Duodenal mucosa (tissue), 2 donors: ENCODE data around the gene CNR2.

Experiments
- H3K27ac ChIP-seq: one replicate; pipeline ENCODE4 v1.7.0; 2013; ENCODE audit warnings: low read depth, low read length
- H3K27me3 ChIP-seq, 2 donors: one replicate each; pipeline ENCODE4 v1.7.0; 2013; ENCODE audit warnings: low read length in 2 of 2, control low read depth in 1 of 2; ENCODE audit not compliant: insufficient read depth in 2 of 2, control insufficient read depth in 1 of 2
- H3K36me3 ChIP-seq, 2 donors: one replicate each; pipeline ENCODE4 v1.7.0; 2013; ENCODE audit warnings: low read length in 2 of 2, control low read depth in 1 of 2; ENCODE audit not compliant: insufficient read depth in 2 of 2, control insufficient read depth in 1 of 2
- H3K4me1 ChIP-seq, 2 donors: one replicate each; pipeline ENCODE4 v1.7.0; 2013; ENCODE audit warnings: low read length in 2 of 2, control low read depth in 1 of 2; ENCODE audit not compliant: insufficient read depth in 2 of 2, control insufficient read depth in 1 of 2
- H3K4me3 ChIP-seq, 2 donors: one replicate each; pipeline ENCODE4 v1.7.0; 2013; ENCODE audit warnings: low read length in 2 of 2, low read depth in 1 of 2
- H3K9ac ChIP-seq, 2 donors: one replicate each; pipeline ENCODE4 v1.7.0; 2013; ENCODE audit warnings: low read length in 2 of 2, low read depth in 1 of 2
- H3K9me3 ChIP-seq, 2 donors: one replicate each; pipeline ENCODE4 v1.7.0; 2013; ENCODE audit warnings: low read length in 2 of 2, control low read depth in 1 of 2; ENCODE audit not compliant: control insufficient read depth in 1 of 2

The CNR2 gene

DNA sequence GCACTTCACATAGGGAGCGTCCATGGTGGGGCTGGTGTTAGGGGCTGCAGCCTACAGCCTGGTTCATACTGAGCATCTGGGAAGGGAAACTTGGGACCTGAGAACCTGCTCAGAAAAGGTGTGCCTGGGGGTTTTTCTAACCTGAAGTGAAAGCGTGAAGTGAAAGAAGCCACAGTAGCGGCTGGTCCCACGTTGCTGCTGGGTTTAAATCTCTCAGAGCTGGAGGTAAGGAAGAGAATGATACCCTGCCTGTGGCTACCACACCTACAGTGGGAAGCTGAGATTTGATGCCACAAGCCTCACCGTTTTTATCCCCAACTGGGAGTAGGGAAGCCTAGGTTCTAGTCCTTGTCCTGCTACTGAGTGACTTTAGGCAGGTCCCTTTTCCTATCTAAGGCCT lies 24.1 kb downstream of the CNR2 start:
- H3K27ac ChIP-seq: no peak overlapping the region
- H3K27me3 ChIP-seq: no peaks in the 10 kb centered on the region
- H3K9me3 ChIP-seq: no peaks in the 10 kb centered on the region
- no peaks in the 10 kb centered on the region for H3K36me3 ChIP-seq
- H3K4me3 ChIP-seq: no peak overlapping the region
- no peak overlapping the region for H3K9ac ChIP-seq
- no peaks in the 10 kb centered on the region for H3K4me1 ChIP-seq

GRCh38 chr1:23885222-23885621 lies 27.9 kb downstream of the CNR2 start:
- Histone ChIP-seq H3K27ac (no peak overlapping the region), H3K27me3 (no peaks in the 10 kb centered on the region), H3K9me3 (no peaks in the 10 kb centered on the region), H3K36me3 (no peaks in the 10 kb centered on the region), H3K4me3 (no peak overlapping the region), H3K4me1 (no peaks in the 10 kb centered on the region), H3K9ac (no peak overlapping the region)

DNA sequence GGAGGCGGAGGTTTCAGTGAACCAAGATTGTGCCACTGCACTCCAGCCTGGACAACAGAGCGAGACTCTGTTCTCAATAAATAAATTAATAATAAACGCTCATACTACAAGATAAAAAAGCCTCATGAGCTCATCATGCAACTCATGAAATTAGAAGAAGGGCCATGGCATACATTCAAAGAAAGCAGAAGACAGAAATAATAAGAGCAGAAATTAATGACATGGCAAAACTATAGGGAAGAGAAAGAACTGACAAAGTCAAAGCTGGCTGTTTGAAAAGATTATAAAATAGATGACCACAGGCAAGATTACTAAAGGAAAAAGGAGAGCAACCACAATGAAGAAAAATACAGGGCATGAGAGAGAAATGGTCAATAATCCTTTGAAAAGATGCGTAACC lies 30.4 kb downstream of the CNR2 start:
- no peak overlapping the region for H3K27ac ChIP-seq
- no peaks in the 10 kb centered on the region for H3K27me3 ChIP-seq
- no peak overlapping the region for H3K9ac ChIP-seq
- no peaks in the 10 kb centered on the region for H3K36me3 ChIP-seq
- H3K4me1 ChIP-seq: no peaks in the 10 kb centered on the region
- peaks cover 9 to 22% of the 10 kb centered on the region in 2 donors for H3K9me3 ChIP-seq
- H3K4me3 ChIP-seq: no peak overlapping the region

DNA sequence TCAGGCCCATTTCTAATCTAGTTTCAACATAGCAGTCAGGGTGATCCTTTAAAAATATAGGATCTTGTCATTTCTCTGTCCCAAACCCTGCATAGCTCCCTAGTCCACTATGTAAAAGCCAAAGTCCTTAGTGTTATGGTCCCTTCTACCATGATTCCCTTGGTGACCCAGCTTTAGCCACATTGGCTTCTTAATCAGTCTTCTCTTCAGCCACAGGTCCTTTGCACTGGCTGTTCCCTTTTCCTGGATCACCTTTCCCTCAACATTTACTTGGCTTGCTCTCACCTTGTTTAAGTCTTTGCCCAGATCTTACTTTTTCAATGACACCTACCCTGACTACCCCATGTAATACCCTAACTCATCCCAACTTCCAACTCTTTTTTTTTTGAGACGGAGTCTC lies 33.4 kb downstream of the CNR2 start:
- no peak overlapping the region for H3K4me3 ChIP-seq
- no peak overlapping the region for H3K9ac ChIP-seq
- H3K27ac ChIP-seq: no peak overlapping the region
- no peaks in the 10 kb centered on the region for H3K27me3 ChIP-seq
- H3K4me1 ChIP-seq: no peaks in the 10 kb centered on the region
- H3K36me3 ChIP-seq: no peaks in the 10 kb centered on the region
- peaks cover 9 to 23% of the 10 kb centered on the region in 2 donors for H3K9me3 ChIP-seq

GRCh38 chr1:23878668-23879067 lies 34.5 kb downstream of the CNR2 start:
- no peaks in the 10 kb centered on the region for H3K27me3 ChIP-seq
- no peaks in the 10 kb centered on the region for H3K4me1 ChIP-seq
- no peaks in the 10 kb centered on the region for H3K36me3 ChIP-seq
- no peak overlapping the region for H3K27ac ChIP-seq
- H3K4me3 ChIP-seq: no peak overlapping the region
- H3K9me3 ChIP-seq: peaks cover 9 to 23% of the 10 kb centered on the region in 2 donors
- H3K9ac ChIP-seq: no peak overlapping the region

DNA sequence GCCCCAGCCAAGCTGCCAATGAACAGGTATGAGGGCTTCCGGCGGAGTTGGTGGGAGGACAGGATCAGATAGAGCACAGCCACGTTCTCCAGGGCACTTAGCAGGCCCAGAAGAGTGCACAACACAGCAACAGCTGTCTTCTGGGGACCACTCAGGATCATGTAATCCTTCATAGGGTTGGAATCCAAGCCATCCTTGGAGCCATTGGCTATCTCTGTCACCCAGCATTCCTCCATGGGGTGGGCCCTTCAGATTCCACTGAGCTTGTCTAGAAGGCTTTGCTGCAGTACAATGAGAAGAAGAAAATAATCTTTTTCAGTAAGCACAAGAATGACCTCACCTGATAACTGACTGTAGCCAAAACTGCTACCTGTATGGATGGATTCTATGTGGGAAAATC lies 37.8 kb downstream of the CNR2 start:
- no peaks in the 10 kb centered on the region for H3K27me3 ChIP-seq
- H3K9me3 ChIP-seq: peaks cover 9 to 23% of the 10 kb centered on the region in 2 donors
- H3K27ac ChIP-seq: no peak overlapping the region
- H3K4me1 ChIP-seq: no peaks in the 10 kb centered on the region
- no peak overlapping the region for H3K9ac ChIP-seq
- no peak overlapping the region for H3K4me3 ChIP-seq
- H3K36me3 ChIP-seq: no peaks in the 10 kb centered on the region

- H3K4me3 ChIP-seq: no peak overlapping the region
- peaks cover 4 to 6% of the 10 kb centered on the region in 2 donors for H3K4me1 ChIP-seq
- H3K27ac ChIP-seq: no peak overlapping the region
- no peaks in the 10 kb centered on the region for H3K27me3 ChIP-seq
- H3K9ac ChIP-seq: no peak overlapping the region
- H3K9me3 ChIP-seq: no peaks in the 10 kb centered on the region
- no peaks in the 10 kb centered on the region for H3K36me3 ChIP-seq
Observed at GRCh38 chr1:23872421-23872820, 40.7 kb downstream of the CNR2 start.

GRCh38 chr1:23869051-23869450 lies 44.1 kb downstream of the CNR2 start:
- Histone ChIP-seq H3K36me3 (peaks cover 0 to 8% of the 10 kb centered on the region in 2 donors), H3K4me1 (peaks cover 23 to 26% of the 10 kb centered on the region in 2 donors), H3K27me3 (no peaks in the 10 kb centered on the region), H3K4me3 (peak overlapping the region; percentile 83 to 87), H3K9me3 (no peaks in the 10 kb centered on the region), H3K9ac (peak overlapping the region; percentile 68 to 73), H3K27ac (no peak overlapping the region)

DNA sequence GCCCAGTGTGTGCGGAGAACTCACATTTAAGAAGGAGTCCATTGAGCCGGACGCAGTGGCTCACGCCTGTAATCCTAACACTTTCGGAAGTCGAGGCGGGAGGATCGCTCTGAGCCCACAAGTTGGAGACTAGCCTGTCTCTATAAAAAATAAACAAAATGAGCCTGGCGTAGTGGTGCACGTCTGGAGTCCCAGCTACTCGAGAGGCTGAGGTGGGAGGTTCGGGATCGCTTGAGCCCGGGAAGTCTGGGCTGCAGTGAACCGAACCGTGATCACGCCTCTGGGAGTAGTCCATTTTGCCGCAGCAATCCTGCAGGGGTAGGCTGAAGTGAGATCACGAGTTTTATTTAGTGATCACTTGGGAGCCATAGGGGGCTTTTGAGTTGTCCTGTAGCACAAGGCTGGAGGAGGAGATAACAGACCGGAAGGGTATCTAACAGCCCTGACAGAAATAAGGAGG lies 44.6 kb downstream of the CNR2 start:
- no peak overlapping the region for H3K27ac ChIP-seq

GRCh38 chr1:23867895-23868556 lies 45.1 kb downstream of the CNR2 start, which contains the start of gene FUCA1:
Gene FUCA1 (minus strand): TSS chr1:23868290. CDS start chr1:23868286, 4 bp downstream.
- H3K27ac ChIP-seq: peak within 1 kb of the TSS; percentile 50
- H3K36me3 ChIP-seq: peaks cover 2 to 12% of the 10 kb centered on the region in 2 donors
- H3K9ac ChIP-seq: peak within 1 kb of the TSS; percentile 68 to 73
- H3K9me3 ChIP-seq: no peaks in the 10 kb centered on the region
- H3K4me1 ChIP-seq: peaks cover 23 to 26% of the 10 kb centered on the region in 2 donors
- peak within 1 kb of the TSS; percentile 83 to 87 for H3K4me3 ChIP-seq
- no peaks in the 10 kb centered on the region for H3K27me3 ChIP-seq

More for the DNA sequence above, 44.6 kb downstream of the CNR2 start:
- Histone ChIP-seq H3K4me1 (peaks cover 23 to 26% of the 10 kb centered on the region in 2 donors), H3K36me3 (peaks cover 0 to 8% of the 10 kb centered on the region in 2 donors), H3K27me3 (no peaks in the 10 kb centered on the region), H3K9me3 (no peaks in the 10 kb centered on the region), H3K9ac (peak overlapping the region; percentile 68 to 73), H3K4me3 (peak overlapping the region; percentile 83 to 87)
